H1 (cell line): ENCODE results near the gene C19orf44.

ENCODE experiments used
- ATF2 ChIP-seq: IDR thresholded peaks from 2 replicates; pipeline ENCODE4 v1.6.1; 2012; ENCODE audit warnings: low read length, inconsistent platforms
- BCL11A ChIP-seq, 2 experiments: IDR thresholded peaks; one replicate each; pipeline ENCODE4 v1.6.1; 2011; ENCODE audit warnings: low read depth in 2 of 2, low read length in 2 of 2, mild to moderate bottlenecking in 2 of 2
- CTCF ChIP-seq, 3 experiments: IDR thresholded peaks; 1 replicate in 2 of 3; 2 replicates in 1 of 3; pipeline versions ENCODE4 v1.5.1 to v1.6.1; 2011; ENCODE audit warnings: low read length in 3 of 3, mild to moderate bottlenecking in 3 of 3, inconsistent platforms in 2 of 3, low read depth in 1 of 3, moderate library complexity in 1 of 3; ENCODE audit not compliant: insufficient read depth in 1 of 3; ENCODE audit errors: control extremely low read depth in 1 of 3
- EZH2 ChIP-seq: fragments of 200-600 bp; sonication (generic); IDR thresholded peaks from 2 replicates; pipeline ENCODE4 v1.7.1; 2012; ENCODE audit warnings: low read depth, mild to moderate bottlenecking, moderate library complexity, low read length, inconsistent platforms; ENCODE audit not compliant: severe bottlenecking
- HDAC2 ChIP-seq, 2 experiments: fragments of 300-600 bp in 1 of 2; sonication (generic) in 1 of 2; IDR thresholded peaks; 2 replicates each; pipeline ENCODE4 v1.6.1; 2011 to 2012; ENCODE audit warnings: low read depth in 2 of 2, low read length in 2 of 2, mild to moderate bottlenecking in 2 of 2, moderate library complexity in 2 of 2, borderline replicate concordance in 1 of 2, inconsistent platforms in 1 of 2
- JUND ChIP-seq: IDR thresholded peaks from 2 replicates; pipeline ENCODE4 v1.6.1; 2011; ENCODE audit warnings: mild to moderate bottlenecking, improper control_type of control experiment, low read length
- POLR2A ChIP-seq, 2 experiments: IDR thresholded peaks; 1 replicate in 1 of 2; 2 replicates in 1 of 2; pipeline ENCODE4 v1.6.1; 2011; ENCODE audit warnings: low read depth in 2 of 2, low read length in 2 of 2, mild to moderate bottlenecking in 2 of 2; ENCODE audit errors: control extremely low read depth in 1 of 2
- POLR2AphosphoS5 ChIP-seq: IDR thresholded peaks from 2 replicates; pipeline ENCODE4 v1.6.1; 2011; ENCODE audit warnings: low read depth, low read length
- TCF12 ChIP-seq: IDR thresholded peaks from 2 replicates; pipeline ENCODE4 v1.6.1; 2011; ENCODE audit warnings: low read depth, mild to moderate bottlenecking, low read length
- TEAD4 ChIP-seq: IDR thresholded peaks from 2 replicates; pipeline ENCODE4 v1.6.1; 2012; ENCODE audit warnings: low read depth, low read length, inconsistent platforms, mixed read lengths
- ZNF274 ChIP-seq: IDR thresholded peaks from 2 replicates; pipeline ENCODE4 v1.7.0; 2012; ENCODE audit warnings: low read length, borderline replicate concordance; ENCODE audit errors: extremely low read depth

- TF ChIP-seq POLR2A (IDR thresholded peaks at IDR 0.05; ENCODE audit: control extremely low read depth in 1 of 2, low read depth in 2 of 2, low read length in 2 of 2) = no peak
- no peak for TF ChIP-seq BCL11A (IDR thresholded peaks at IDR 0.05; ENCODE audit: low read depth in 2 of 2, low read length in 2 of 2)
- TF ChIP-seq ZNF274 = no peak
- no peak for TF ChIP-seq JUND
- TF ChIP-seq POLR2AphosphoS5 = no peak
- no peak for TF ChIP-seq EZH2
- peak; percentile 52 to 81 (median 80) for TF ChIP-seq CTCF (IDR thresholded peaks at IDR 0.05; ENCODE audit: control extremely low read depth in 1 of 3, insufficient read depth in 1 of 3, low read depth in 1 of 3, low read length in 3 of 3)
- TF ChIP-seq HDAC2 (IDR thresholded peaks at IDR 0.05; ENCODE audit: borderline replicate concordance in 1 of 2, low read depth in 2 of 2, low read length in 2 of 2) = no peak
- TF ChIP-seq TCF12 = no peak
- TF ChIP-seq TEAD4 = no peak
- no peak for TF ChIP-seq ATF2
Observed at GRCh38 chr19:16527971-16528521, 31.9 kb downstream of the C19orf44 start.
